HEK293 (cell line): ENCODE data around the gene KRTAP9-9.

ENCODE experiments used
- CTCF ChIP-seq: fragments of 450-650 bp; formaldehyde crosslinking; IDR thresholded peaks from 2 replicates; pipeline ENCODE4 v1.5.1; 2016; ENCODE audit warnings: missing biosample characterization, missing genetic modification characterization
- KLF10 ChIP-seq: fragments of 450-650 bp; IDR thresholded peaks from 2 replicates; pipeline ENCODE4 v1.5.1; 2018; ENCODE audit warnings: missing biosample characterization, mild to moderate bottlenecking, missing genetic modification characterization
- PRDM1 ChIP-seq: fragments of 450-650 bp; formaldehyde crosslinking; IDR thresholded peaks from 2 replicates; pipeline ENCODE4; 2016; ENCODE audit warnings: missing biosample characterization, missing genetic modification characterization
- SETDB1 ChIP-seq: IDR thresholded peaks from one replicate; pipeline ENCODE4 v1.6.1; 2017; ENCODE audit warnings: mild to moderate bottlenecking, low read length, moderate library complexity, mixed read lengths; ENCODE audit not compliant: insufficient read length
- TCF7L2 ChIP-seq: IDR thresholded peaks from 2 replicates; pipeline ENCODE4 v1.6.1; 2011; ENCODE audit warnings: low read depth, mild to moderate bottlenecking, inconsistent platforms, low read length, moderate library complexity, borderline replicate concordance
- ZFP37 ChIP-seq: fragments of 450-650 bp; formaldehyde crosslinking; IDR thresholded peaks from 2 replicates; pipeline ENCODE4 v1.5.1; 2016; ENCODE audit warnings: missing biosample characterization, missing genetic modification characterization
- ZNF132 ChIP-seq: fragments of 450-650 bp; formaldehyde crosslinking; IDR thresholded peaks from 2 replicates; pipeline ENCODE4 v1.5.1; 2017; ENCODE audit warnings: missing biosample characterization, missing genetic modification characterization, borderline replicate concordance
- ZNF138 ChIP-seq: fragments of 450-650 bp; formaldehyde crosslinking; IDR thresholded peaks from 2 replicates; pipeline ENCODE4 v1.5.1; 2016; ENCODE audit warnings: missing biosample characterization, missing genetic modification characterization, borderline replicate concordance
- ZNF26 ChIP-seq: fragments of 450-650 bp; formaldehyde crosslinking; IDR thresholded peaks from 2 replicates; pipeline ENCODE4 v1.5.1; 2016; ENCODE audit warnings: missing biosample characterization, missing genetic modification characterization
- ZNF302 ChIP-seq: fragments of 450-650 bp; formaldehyde crosslinking; IDR thresholded peaks from 2 replicates; pipeline ENCODE4 v1.5.1; 2016; ENCODE audit warnings: missing biosample characterization, missing genetic modification characterization, low read depth
- ZNF513 ChIP-seq: fragments of 450-650 bp; IDR thresholded peaks from 2 replicates; pipeline ENCODE4 v1.5.1; 2018; ENCODE audit warnings: missing biosample characterization, missing genetic modification characterization
- ZNF544 ChIP-seq: fragments of 450-650 bp; formaldehyde crosslinking; IDR thresholded peaks from 2 replicates; pipeline ENCODE4 v1.5.0; 2017; ENCODE audit warnings: missing biosample characterization, missing genetic modification characterization
- ZNF585B ChIP-seq: fragments of 450-650 bp; formaldehyde crosslinking; IDR thresholded peaks from 2 replicates; pipeline ENCODE4 v1.5.1; 2016; ENCODE audit warnings: missing biosample characterization, missing genetic modification characterization
- TF ChIP-seq, protein P1 (sequence below): fragments of 450-650 bp; formaldehyde crosslinking; IDR thresholded peaks from 2 replicates; pipeline ENCODE4 v1.5.1; 2016; ENCODE audit warnings: missing biosample characterization, missing genetic modification characterization, borderline replicate concordance

DNA sequence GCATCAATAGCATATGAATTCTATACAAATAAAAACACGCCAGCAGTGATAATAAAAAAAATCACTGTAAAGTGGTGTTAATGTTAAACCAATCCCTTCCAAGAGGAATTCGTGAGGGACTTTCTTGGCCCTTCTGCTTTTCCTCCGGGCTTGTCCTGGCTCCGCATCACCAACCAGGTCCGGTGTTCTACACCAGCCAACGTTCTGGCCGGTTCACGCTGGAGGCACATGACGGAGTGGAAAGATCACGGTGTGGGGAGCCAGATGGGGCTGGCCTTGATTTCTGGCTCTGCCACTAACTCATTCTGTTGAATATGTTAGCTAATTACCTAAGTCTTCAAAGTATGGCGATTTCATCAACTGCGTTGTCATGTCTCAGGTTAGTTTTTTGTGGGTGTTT lies 48.9 kb downstream of the KRTAP9-9 start:
- no peak for TF ChIP-seq TCF7L2
- no peak for TF ChIP-seq ZNF138 (tag by site-specific recombination)
- no peak for TF ChIP-seq ZNF26 (tag by site-specific recombination)
- TF ChIP-seq ZNF513: no peak
- TF ChIP-seq PRDM1 (tag by site-specific recombination): no peak
- no peak for TF ChIP-seq CTCF
- no peak for TF ChIP-seq ZNF132 (tag by site-specific recombination)
- no peak for TF ChIP-seq KLF10 (tag by site-specific recombination)
- TF ChIP-seq, protein P1, sequence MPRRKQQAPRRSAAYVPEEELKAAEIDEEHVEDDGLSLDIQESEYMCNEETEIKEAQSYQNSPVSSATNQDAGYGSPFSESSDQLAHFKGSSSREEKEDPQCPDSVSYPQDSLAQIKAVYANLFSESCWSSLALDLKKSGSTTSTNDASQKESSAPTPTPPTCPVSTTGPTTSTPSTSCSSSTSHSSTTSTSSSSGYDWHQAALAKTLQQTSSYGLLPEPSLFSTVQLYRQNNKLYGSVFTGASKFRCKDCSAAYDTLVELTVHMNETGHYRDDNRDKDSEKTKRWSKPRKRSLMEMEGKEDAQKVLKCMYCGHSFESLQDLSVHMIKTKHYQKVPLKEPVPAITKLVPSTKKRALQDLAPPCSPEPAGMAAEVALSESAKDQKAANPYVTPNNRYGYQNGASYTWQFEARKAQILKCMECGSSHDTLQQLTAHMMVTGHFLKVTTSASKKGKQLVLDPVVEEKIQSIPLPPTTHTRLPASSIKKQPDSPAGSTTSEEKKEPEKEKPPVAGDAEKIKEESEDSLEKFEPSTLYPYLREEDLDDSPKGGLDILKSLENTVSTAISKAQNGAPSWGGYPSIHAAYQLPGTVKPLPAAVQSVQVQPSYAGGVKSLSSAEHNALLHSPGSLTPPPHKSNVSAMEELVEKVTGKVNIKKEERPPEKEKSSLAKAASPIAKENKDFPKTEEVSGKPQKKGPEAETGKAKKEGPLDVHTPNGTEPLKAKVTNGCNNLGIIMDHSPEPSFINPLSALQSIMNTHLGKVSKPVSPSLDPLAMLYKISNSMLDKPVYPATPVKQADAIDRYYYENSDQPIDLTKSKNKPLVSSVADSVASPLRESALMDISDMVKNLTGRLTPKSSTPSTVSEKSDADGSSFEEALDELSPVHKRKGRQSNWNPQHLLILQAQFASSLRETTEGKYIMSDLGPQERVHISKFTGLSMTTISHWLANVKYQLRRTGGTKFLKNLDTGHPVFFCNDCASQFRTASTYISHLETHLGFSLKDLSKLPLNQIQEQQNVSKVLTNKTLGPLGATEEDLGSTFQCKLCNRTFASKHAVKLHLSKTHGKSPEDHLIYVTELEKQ (tag by site-specific recombination): no peak
- TF ChIP-seq SETDB1: no peak
- TF ChIP-seq ZFP37 (tag by site-specific recombination): no peak
- no peak for TF ChIP-seq ZNF302 (tag by site-specific recombination)
- no peak for TF ChIP-seq ZNF585B (tag by site-specific recombination)
- no peak for TF ChIP-seq ZNF544 (tag by site-specific recombination)
